Measurements from ENCODE around the gene PMEL. TPM values are rescaled to one million over a fixed set of nuclear protein-coding genes. Genes with fewer than 3 reads are reported as not detected.

PMEL gene
- total and polyA plus RNA-seq, 2 of the 4 experiments (the other 2 are of a cell fraction): 1.4 to 5.8 TPM

DNA sequence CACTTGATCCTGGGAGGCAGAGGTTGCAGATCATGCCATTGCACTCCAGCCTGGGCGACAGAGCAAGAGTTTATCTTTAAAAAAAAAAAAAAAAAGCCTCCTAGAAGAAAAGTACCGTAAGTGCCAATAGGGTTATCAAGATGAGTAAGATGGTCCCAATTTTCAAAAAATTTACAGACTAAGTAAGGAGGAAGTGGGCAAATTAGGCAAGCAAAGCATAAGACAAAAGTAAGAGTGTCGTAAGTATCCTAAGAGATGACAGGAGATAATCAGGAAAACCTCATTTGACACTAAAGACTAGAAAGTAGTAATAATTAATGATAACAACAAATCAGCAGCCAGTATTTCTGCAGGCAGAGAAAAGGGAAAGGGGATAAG lies 50.4 kb downstream of the PMEL start:
- CTCF ChIA-PET: interaction anchor here (1.4 kb wide), 1 partner anchor 15 kb away, joined by 5 read pairs; no protein-coding TSS in a partner anchor

More for the DNA sequence above, 50.4 kb downstream of the PMEL start:
- no peak overlapping the region for H3K4me3 ChIP-seq (ENCODE audit: insufficient read depth, low read depth, low read length)
- no peak overlapping the region for H2AFZ ChIP-seq (replicated peaks; ENCODE audit: low read length, poor library complexity)
- DNase-seq (no peak), ATAC-seq (ENCODE audit: low read depth) (no peak)
- H2BK15ac ChIP-seq (ENCODE audit: low read depth, low read length): no peak overlapping the region
- no peak overlapping the region for H2AK5ac ChIP-seq (ENCODE audit: low read depth, low read length)
- no peak overlapping the region for H3K4me2 ChIP-seq (ENCODE audit: low read depth, low read length)
- intact Hi-C loops (cut with micrococcal nuclease): loop anchor here (10.0 kb wide), 1 partner anchor 1489 kb away; no protein-coding TSS in a partner anchor
- H3K27ac ChIP-seq (ENCODE audit: insufficient read depth, low read length): no peak overlapping the region
- BruUV-seq (replicated peaks): no TSS peak
- no peak overlapping the region for H3K9ac ChIP-seq (ENCODE audit: low read depth, low read length)
- no peak overlapping the region for H3K14ac ChIP-seq (replicated peaks; ENCODE audit: low read depth, low read length)
- peaks cover 7% of the 10 kb centered on the region; the same call in 1 of the 2 replicates for H3K9me1 ChIP-seq (ENCODE audit: insufficient read depth, low read length)
- H3K79me1 ChIP-seq (ENCODE audit: low read depth in 1 of 2, low read length in 2 of 2): peaks cover 31 to 59% of the 10 kb centered on the region in 2 experiments
- no peak overlapping the region for H2AK9ac ChIP-seq (replicated peaks; ENCODE audit: low read depth, low read length, poor library complexity)
- no peak overlapping the region for H2BK5ac ChIP-seq (ENCODE audit: low read depth, low read length, poor library complexity, severe bottlenecking)
- no CpG with 5 or more reads among the region's 3 CpGs for WGBS, 2 experiments (ENCODE audit: extremely low coverage in 2 of 2, insufficient read length in 1 of 2)
- H2BK120ac ChIP-seq (ENCODE audit: low read depth, low read length): no peak overlapping the region
- peaks cover 3% of the 10 kb centered on the region; the same call in 1 of the 2 replicates for H3K36me3 ChIP-seq (ENCODE audit: control insufficient read depth, insufficient read depth, low read length)
- dilution Hi-C loops (cut with HindIII; ENCODE audit: low sequenced_read_pairs, unreplicated experiment): no loop called here
- in situ Hi-C loops (cut with MboI; ENCODE audit: low sequenced_read_pairs): no loop called here
- H3K4me1 ChIP-seq (ENCODE audit: control insufficient read depth, insufficient read depth, low read length): no peaks in the 10 kb centered on the region
- no peak overlapping the region for H4K91ac ChIP-seq (ENCODE audit: insufficient read depth, low read depth, low read length)
- H3K23ac ChIP-seq (ENCODE audit: low read depth, low read length): no peak overlapping the region
- peaks cover 5% of the 10 kb centered on the region for H4K20me1 ChIP-seq (ENCODE audit: insufficient read depth, low read length)
- no peak overlapping the region for H3K56ac ChIP-seq (ENCODE audit: extremely low read depth, insufficient read depth, low read length)
- H4K8ac ChIP-seq (ENCODE audit: low read depth in 2 of 2, low read length in 2 of 2): no peak overlapping the region
- TF ChIP-seq, protein P1, sequence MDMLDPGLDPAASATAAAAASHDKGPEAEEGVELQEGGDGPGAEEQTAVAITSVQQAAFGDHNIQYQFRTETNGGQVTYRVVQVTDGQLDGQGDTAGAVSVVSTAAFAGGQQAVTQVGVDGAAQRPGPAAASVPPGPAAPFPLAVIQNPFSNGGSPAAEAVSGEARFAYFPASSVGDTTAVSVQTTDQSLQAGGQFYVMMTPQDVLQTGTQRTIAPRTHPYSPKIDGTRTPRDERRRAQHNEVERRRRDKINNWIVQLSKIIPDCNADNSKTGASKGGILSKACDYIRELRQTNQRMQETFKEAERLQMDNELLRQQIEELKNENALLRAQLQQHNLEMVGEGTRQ (IDR thresholded peaks at IDR 0.05; ENCODE audit: low read depth, low read length): no peak
- TF ChIP-seq MXI1 (IDR thresholded peaks at IDR 0.05; ENCODE audit: borderline replicate concordance, low read depth, low read length) (no peak), SMC3 (IDR thresholded peaks at IDR 0.05; ENCODE audit: low read depth, low read length) (no peak), CHD1 (IDR thresholded peaks at IDR 0.05; ENCODE audit: low read depth, low read length) (no peak), NFE2L2 (IDR thresholded peaks at IDR 0.05; ENCODE audit: low read depth, low read length) (no peak), BHLHE40 (IDR thresholded peaks at IDR 0.05; ENCODE audit: low read depth, low read length) (no peak), POLR2A (IDR thresholded peaks at IDR 0.05; ENCODE audit: low read depth, low read length) (no peak), MAFK (IDR thresholded peaks at IDR 0.05; ENCODE audit: low read depth, low read length) (no peak), RCOR1 (IDR thresholded peaks at IDR 0.05; ENCODE audit: insufficient replicate concordance, low read length) (no peak), RAD21 (IDR thresholded peaks at IDR 0.05; ENCODE audit: low read length) (no peak), FOS (IDR thresholded peaks at IDR 0.05; ENCODE audit: low read depth, low read length) (no peak), RFX5 (IDR thresholded peaks at IDR 0.05; ENCODE audit: low read depth, low read length) (no peak), CEBPB (IDR thresholded peaks at IDR 0.05; ENCODE audit: low read depth, low read length) (no peak), MAZ (IDR thresholded peaks at IDR 0.05; ENCODE audit: borderline replicate concordance, low read depth, low read length) (no peak)
- TF ChIP-seq, protein P2, sequence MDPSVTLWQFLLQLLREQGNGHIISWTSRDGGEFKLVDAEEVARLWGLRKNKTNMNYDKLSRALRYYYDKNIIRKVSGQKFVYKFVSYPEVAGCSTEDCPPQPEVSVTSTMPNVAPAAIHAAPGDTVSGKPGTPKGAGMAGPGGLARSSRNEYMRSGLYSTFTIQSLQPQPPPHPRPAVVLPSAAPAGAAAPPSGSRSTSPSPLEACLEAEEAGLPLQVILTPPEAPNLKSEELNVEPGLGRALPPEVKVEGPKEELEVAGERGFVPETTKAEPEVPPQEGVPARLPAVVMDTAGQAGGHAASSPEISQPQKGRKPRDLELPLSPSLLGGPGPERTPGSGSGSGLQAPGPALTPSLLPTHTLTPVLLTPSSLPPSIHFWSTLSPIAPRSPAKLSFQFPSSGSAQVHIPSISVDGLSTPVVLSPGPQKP (IDR thresholded peaks at IDR 0.05; ENCODE audit: borderline replicate concordance, low read depth, low read length): no peak
- TF ChIP-seq, protein P3, sequence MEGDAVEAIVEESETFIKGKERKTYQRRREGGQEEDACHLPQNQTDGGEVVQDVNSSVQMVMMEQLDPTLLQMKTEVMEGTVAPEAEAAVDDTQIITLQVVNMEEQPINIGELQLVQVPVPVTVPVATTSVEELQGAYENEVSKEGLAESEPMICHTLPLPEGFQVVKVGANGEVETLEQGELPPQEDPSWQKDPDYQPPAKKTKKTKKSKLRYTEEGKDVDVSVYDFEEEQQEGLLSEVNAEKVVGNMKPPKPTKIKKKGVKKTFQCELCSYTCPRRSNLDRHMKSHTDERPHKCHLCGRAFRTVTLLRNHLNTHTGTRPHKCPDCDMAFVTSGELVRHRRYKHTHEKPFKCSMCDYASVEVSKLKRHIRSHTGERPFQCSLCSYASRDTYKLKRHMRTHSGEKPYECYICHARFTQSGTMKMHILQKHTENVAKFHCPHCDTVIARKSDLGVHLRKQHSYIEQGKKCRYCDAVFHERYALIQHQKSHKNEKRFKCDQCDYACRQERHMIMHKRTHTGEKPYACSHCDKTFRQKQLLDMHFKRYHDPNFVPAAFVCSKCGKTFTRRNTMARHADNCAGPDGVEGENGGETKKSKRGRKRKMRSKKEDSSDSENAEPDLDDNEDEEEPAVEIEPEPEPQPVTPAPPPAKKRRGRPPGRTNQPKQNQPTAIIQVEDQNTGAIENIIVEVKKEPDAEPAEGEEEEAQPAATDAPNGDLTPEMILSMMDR (conservative IDR thresholded peaks at IDR 0.05; ENCODE audit: low read depth, low read length): no peak
- H3K18ac ChIP-seq (ENCODE audit: low read depth, low read length): no peak overlapping the region
- H2BK20ac ChIP-seq (ENCODE audit: low read depth, low read length): no peak overlapping the region
- no peaks in the 10 kb centered on the region for H3K27me3 ChIP-seq (ENCODE audit: control insufficient read depth, insufficient read depth, low read length)
- H3K4ac ChIP-seq (ENCODE audit: low read depth, low read length): no peak overlapping the region
- POLR2A ChIA-PET (ENCODE audit: unreplicated experiment): no interaction called here
- H3K9me3 ChIP-seq (ENCODE audit: control insufficient read depth, insufficient read depth, low read length): no peaks in the 10 kb centered on the region
- no peak overlapping the region for H4K5ac ChIP-seq (ENCODE audit: low read depth, low read length)

Measured in IMR-90 (cell line).